ENCODE results near the gene KRTAP1-5. TPM values are rescaled to one million over a fixed set of nuclear protein-coding genes. Genes with fewer than 3 reads are reported as not detected.

The KRTAP1-5 gene
- total RNA-seq, 6 experiments from 2014 or later: not detected

DNA sequence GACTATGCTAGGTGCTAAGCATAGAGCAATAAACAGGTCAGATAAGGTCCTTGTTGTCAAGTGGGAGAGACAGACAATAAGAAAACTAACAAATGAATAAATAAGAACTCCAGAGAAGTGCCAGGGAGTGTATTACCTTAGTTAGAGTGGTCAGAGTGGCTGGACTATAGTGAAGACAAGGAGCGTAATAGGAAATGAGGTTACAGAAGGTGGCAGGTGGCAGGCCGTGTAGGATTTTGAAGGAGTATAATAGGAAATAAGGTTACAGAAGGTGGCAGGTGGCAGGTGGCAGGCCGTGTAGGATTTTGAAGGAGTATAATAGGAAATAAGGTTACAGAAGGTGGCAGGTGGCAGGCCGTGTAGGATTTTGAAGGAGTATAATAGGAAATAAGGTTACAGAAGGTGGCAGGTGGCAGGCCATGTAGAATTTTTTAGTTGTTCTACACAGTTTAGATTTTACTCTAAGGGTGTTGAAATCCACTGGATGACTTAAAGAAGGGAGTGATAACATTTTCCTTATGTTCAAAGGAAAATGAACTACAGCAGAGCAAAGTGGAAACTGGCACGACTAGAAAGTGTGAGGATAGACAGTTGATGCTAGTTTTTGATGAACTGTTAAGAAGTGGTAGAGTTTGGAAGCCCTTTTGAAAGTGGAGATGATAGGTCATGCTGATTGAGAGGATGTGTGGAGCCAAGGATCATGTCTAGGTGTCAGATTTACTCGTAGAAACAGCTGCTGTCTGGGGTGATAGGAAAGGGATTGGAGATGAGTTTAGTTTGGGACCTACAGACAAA lies 14.5 kb downstream of the KRTAP1-5 start:
- WGBS (ENCODE audit: insufficient coverage, low coverage, low lambda C conversion rate, missing lambda C conversion rate): 67% methylated on average over 6 of the region's 6 CpGs
- Histone ChIP-seq H3K27ac (no peak overlapping the region), H3K27me3 (no peaks in the 10 kb centered on the region), H3K4me1 (no peaks in the 10 kb centered on the region), H3K9me3 (no peaks in the 10 kb centered on the region), H3K4me3 (no peak overlapping the region), H3K36me3 (no peaks in the 10 kb centered on the region)
- ATAC-seq (no peak), DNase-seq (no peak)
- TF ChIP-seq, protein P1, sequence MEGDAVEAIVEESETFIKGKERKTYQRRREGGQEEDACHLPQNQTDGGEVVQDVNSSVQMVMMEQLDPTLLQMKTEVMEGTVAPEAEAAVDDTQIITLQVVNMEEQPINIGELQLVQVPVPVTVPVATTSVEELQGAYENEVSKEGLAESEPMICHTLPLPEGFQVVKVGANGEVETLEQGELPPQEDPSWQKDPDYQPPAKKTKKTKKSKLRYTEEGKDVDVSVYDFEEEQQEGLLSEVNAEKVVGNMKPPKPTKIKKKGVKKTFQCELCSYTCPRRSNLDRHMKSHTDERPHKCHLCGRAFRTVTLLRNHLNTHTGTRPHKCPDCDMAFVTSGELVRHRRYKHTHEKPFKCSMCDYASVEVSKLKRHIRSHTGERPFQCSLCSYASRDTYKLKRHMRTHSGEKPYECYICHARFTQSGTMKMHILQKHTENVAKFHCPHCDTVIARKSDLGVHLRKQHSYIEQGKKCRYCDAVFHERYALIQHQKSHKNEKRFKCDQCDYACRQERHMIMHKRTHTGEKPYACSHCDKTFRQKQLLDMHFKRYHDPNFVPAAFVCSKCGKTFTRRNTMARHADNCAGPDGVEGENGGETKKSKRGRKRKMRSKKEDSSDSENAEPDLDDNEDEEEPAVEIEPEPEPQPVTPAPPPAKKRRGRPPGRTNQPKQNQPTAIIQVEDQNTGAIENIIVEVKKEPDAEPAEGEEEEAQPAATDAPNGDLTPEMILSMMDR (IDR thresholded peaks at IDR 0.05): no peak
- no peak for TF ChIP-seq POLR2A (IDR thresholded peaks at IDR 0.05)
- intact Hi-C loops (cut with DNase I): no loop called here

DNA sequence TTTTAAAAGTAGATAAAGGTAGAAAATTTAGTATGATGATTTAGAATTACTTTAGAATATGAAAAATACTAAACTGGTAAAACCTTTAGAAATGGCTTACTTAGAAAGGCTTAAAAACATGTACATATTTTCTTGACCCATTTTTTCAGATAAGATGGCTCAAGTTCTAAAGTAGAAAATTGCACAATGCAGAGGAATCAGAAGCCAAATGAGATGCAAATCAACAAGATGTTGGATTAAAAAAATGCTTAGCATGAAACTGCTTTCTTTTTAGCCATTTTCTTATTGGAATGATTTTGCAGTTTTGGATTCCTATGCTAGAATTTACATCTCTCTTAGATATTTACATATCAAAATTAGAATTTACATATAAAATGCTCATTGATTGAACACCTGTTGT lies 16.6 kb downstream of the KRTAP1-5 start:
- ATAC-seq (no peak), DNase-seq (no peak)
- H3K27me3 ChIP-seq: no peaks in the 10 kb centered on the region
- H3K9me3 ChIP-seq: no peaks in the 10 kb centered on the region
- H3K36me3 ChIP-seq: no peaks in the 10 kb centered on the region
- TF ChIP-seq POLR2A (IDR thresholded peaks at IDR 0.05): no peak
- TF ChIP-seq, protein P1 (IDR thresholded peaks at IDR 0.05): no peak
- no peak overlapping the region for H3K27ac ChIP-seq
- H3K4me1 ChIP-seq: no peaks in the 10 kb centered on the region
- no peak overlapping the region for H3K4me3 ChIP-seq
- intact Hi-C loops (cut with DNase I): no loop called here

DNA sequence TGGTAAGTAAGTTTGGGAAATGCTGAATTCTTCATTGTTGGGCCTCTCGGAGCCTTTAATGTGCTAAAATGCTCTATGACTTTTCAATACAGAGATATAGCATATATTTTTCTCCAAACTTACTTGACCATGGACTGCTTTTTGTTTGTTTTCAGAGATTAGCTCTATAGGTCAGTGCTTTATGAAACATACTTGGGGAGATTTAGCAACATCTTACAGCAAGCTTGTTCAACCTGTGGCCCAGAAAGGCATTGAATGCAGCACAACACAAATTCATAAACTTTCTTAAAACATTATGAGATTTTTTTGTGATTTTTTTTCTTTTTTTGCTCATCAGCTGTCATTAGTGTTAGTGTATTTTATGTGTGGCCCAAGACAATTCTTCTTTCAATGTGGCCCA lies 17.1 kb downstream of the KRTAP1-5 start:
- 70% methylated on average over 1 of the region's 1 CpG for WGBS (ENCODE audit: insufficient coverage, low coverage, low lambda C conversion rate, missing lambda C conversion rate)
- H3K4me1 ChIP-seq: no peaks in the 10 kb centered on the region
- H3K9me3 ChIP-seq: no peaks in the 10 kb centered on the region
- DNase-seq (no peak), ATAC-seq (no peak)
- H3K27ac ChIP-seq: no peak overlapping the region
- no peaks in the 10 kb centered on the region for H3K36me3 ChIP-seq
- no peak overlapping the region for H3K4me3 ChIP-seq
- TF ChIP-seq, protein P1 (IDR thresholded peaks at IDR 0.05): no peak
- TF ChIP-seq POLR2A (IDR thresholded peaks at IDR 0.05): no peak
- intact Hi-C loops (cut with DNase I): no loop called here
- H3K27me3 ChIP-seq: no peaks in the 10 kb centered on the region

DNA sequence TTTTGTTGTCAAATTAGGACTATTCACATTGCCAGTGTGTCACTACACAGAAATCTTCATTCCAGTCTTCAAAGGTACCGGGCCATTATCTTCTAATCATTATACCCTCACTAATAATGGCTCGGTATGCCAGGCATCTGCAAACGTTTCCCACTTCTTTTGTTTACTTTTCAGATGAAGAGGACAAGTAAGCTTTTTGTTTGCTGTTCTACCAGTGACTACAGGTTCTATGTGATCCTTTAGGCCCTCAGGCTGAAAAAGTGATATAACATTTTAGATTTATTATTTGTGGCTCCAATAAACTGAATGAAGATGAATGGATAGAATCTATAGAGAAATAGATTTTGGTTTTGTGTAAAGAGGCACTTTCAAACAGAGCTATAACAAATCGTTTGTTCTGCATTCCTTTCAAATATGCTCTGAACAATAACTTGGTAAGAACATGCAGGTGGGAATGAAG lies 17.7 kb downstream of the KRTAP1-5 start:
- H3K27ac ChIP-seq: no peak overlapping the region
- H3K27me3 ChIP-seq: no peaks in the 10 kb centered on the region
- H3K9me3 ChIP-seq: no peaks in the 10 kb centered on the region
- intact Hi-C loops (cut with DNase I): no loop called here
- 37% methylated on average over 4 of the region's 4 CpGs for WGBS (ENCODE audit: insufficient coverage, low coverage, low lambda C conversion rate, missing lambda C conversion rate)
- TF ChIP-seq, protein P1 (IDR thresholded peaks at IDR 0.05): no peak
- TF ChIP-seq POLR2A (IDR thresholded peaks at IDR 0.05): no peak
- H3K4me1 ChIP-seq: no peaks in the 10 kb centered on the region
- ATAC-seq (no peak), DNase-seq (no peak)
- no peaks in the 10 kb centered on the region for H3K36me3 ChIP-seq
- no peak overlapping the region for H3K4me3 ChIP-seq
